ENCODE data around the gene AFAP1.

Gene AFAP1

GRCh38 chr4:7823416-7823824, 116.2 kb downstream of the AFAP1 start:
- Histone ChIP-seq H3K4me3 (ENCODE audit: low read length in 2 of 2) (no peak overlapping the region), H3K9ac (ENCODE audit: low read depth in 1 of 2, low read length in 2 of 2) (peak overlapping the region; percentile 5 to 34)

GRCh38 chr4:7822877-7823276, 116.8 kb downstream of the AFAP1 start:
- H3K27ac ChIP-seq (ENCODE audit: low read depth in 2 of 2, low read length in 2 of 2): peak overlapping the region; percentile 64 to 80
- peaks cover 16 to 39% of the 10 kb centered on the region in 2 donors for H3K4me1 ChIP-seq (ENCODE audit: control insufficient read depth in 2 of 2, insufficient read depth in 2 of 2, low read length in 2 of 2)
- no peaks in the 10 kb centered on the region for H3K9me3 ChIP-seq (ENCODE audit: control insufficient read depth in 2 of 2, low read length in 2 of 2)
- no peaks in the 10 kb centered on the region for H3K27me3 ChIP-seq (ENCODE audit: control insufficient read depth in 2 of 2, insufficient read depth in 2 of 2, low read length in 2 of 2)
- peaks cover 4 to 17% of the 10 kb centered on the region in 2 donors for H3K36me3 ChIP-seq (ENCODE audit: control insufficient read depth in 2 of 2, insufficient read depth in 2 of 2, low read length in 2 of 2)
- H3K4me3 ChIP-seq (ENCODE audit: low read length in 2 of 2): no peak overlapping the region
- peak overlapping the region in 1 of 2 donors; percentile 34 for H3K9ac ChIP-seq (ENCODE audit: low read depth in 1 of 2, low read length in 2 of 2)

More at GRCh38 chr4:7823416-7823824, 116.2 kb downstream of the AFAP1 start:
- H3K27ac ChIP-seq (ENCODE audit: low read depth in 2 of 2, low read length in 2 of 2): peak overlapping the region; percentile 64 to 80
- peaks cover 19 to 36% of the 10 kb centered on the region in 2 donors for H3K4me1 ChIP-seq (ENCODE audit: control insufficient read depth in 2 of 2, insufficient read depth in 2 of 2, low read length in 2 of 2)
- no peaks in the 10 kb centered on the region for H3K9me3 ChIP-seq (ENCODE audit: control insufficient read depth in 2 of 2, low read length in 2 of 2)
- H3K27me3 ChIP-seq (ENCODE audit: control insufficient read depth in 2 of 2, insufficient read depth in 2 of 2, low read length in 2 of 2): no peaks in the 10 kb centered on the region
- H3K36me3 ChIP-seq (ENCODE audit: control insufficient read depth in 2 of 2, insufficient read depth in 2 of 2, low read length in 2 of 2): peaks cover under 1 to 16% of the 10 kb centered on the region in 2 donors

- Histone ChIP-seq H3K9me3 (ENCODE audit: control insufficient read depth in 2 of 2, low read length in 2 of 2) (no peaks in the 10 kb centered on the region), H3K27ac (ENCODE audit: low read depth in 2 of 2, low read length in 2 of 2) (peak overlapping the region in 1 of 2 donors; percentile 0), H3K9ac (ENCODE audit: low read depth in 1 of 2, low read length in 2 of 2) (no peak overlapping the region), H3K27me3 (ENCODE audit: control insufficient read depth in 2 of 2, insufficient read depth in 2 of 2, low read length in 2 of 2) (no peaks in the 10 kb centered on the region), H3K36me3 (ENCODE audit: control insufficient read depth in 2 of 2, insufficient read depth in 2 of 2, low read length in 2 of 2) (peaks cover 4 to 15% of the 10 kb centered on the region in 2 donors), H3K4me1 (ENCODE audit: control insufficient read depth in 2 of 2, insufficient read depth in 2 of 2, low read length in 2 of 2) (peaks cover 16 to 39% of the 10 kb centered on the region in 2 donors), H3K4me3 (ENCODE audit: low read length in 2 of 2) (no peak overlapping the region)
These were observed 117.5 kb downstream of the AFAP1 start for GRCh38 chr4:7822137-7822505.

GRCh38 chr4:7821245-7822136, 118.2 kb downstream of the AFAP1 start:
- Histone ChIP-seq H3K4me3 (ENCODE audit: low read length in 2 of 2) (no peak overlapping the region), H3K4me1 (ENCODE audit: control insufficient read depth in 2 of 2, insufficient read depth in 2 of 2, low read length in 2 of 2) (peaks cover 16 to 39% of the 10 kb centered on the region in 2 donors), H3K27me3 (ENCODE audit: control insufficient read depth in 2 of 2, insufficient read depth in 2 of 2, low read length in 2 of 2) (no peaks in the 10 kb centered on the region), H3K9ac (ENCODE audit: low read depth in 1 of 2, low read length in 2 of 2) (no peak overlapping the region), H3K9me3 (ENCODE audit: control insufficient read depth in 2 of 2, low read length in 2 of 2) (no peaks in the 10 kb centered on the region), H3K36me3 (ENCODE audit: control insufficient read depth in 2 of 2, insufficient read depth in 2 of 2, low read length in 2 of 2) (peaks cover 9 to 14% of the 10 kb centered on the region in 2 donors), H3K27ac (ENCODE audit: low read depth in 2 of 2, low read length in 2 of 2) (peak overlapping the region in 1 of 2 donors; percentile 0)

- no peak overlapping the region for H3K9ac ChIP-seq (ENCODE audit: low read depth in 1 of 2, low read length in 2 of 2)
- peaks cover 14 to 20% of the 10 kb centered on the region in 2 donors for H3K36me3 ChIP-seq (ENCODE audit: control insufficient read depth in 2 of 2, insufficient read depth in 2 of 2, low read length in 2 of 2)
- H3K27ac ChIP-seq (ENCODE audit: low read depth in 2 of 2, low read length in 2 of 2): no peak overlapping the region
- H3K9me3 ChIP-seq (ENCODE audit: control insufficient read depth in 2 of 2, low read length in 2 of 2): no peaks in the 10 kb centered on the region
- no peaks in the 10 kb centered on the region for H3K27me3 ChIP-seq (ENCODE audit: control insufficient read depth in 2 of 2, insufficient read depth in 2 of 2, low read length in 2 of 2)
- H3K4me3 ChIP-seq (ENCODE audit: low read length in 2 of 2): no peak overlapping the region
- H3K4me1 ChIP-seq (ENCODE audit: control insufficient read depth in 2 of 2, insufficient read depth in 2 of 2, low read length in 2 of 2): peaks cover 16 to 39% of the 10 kb centered on the region in 2 donors
These were observed 119.4 kb downstream of the AFAP1 start for GRCh38 chr4:7820031-7820818.

- Histone ChIP-seq H3K4me3 (ENCODE audit: low read length in 2 of 2) (no peak overlapping the region), H3K36me3 (ENCODE audit: control insufficient read depth in 2 of 2, insufficient read depth in 2 of 2, low read length in 2 of 2) (peaks cover 21 to 23% of the 10 kb centered on the region in 2 donors), H3K27ac (ENCODE audit: low read depth in 2 of 2, low read length in 2 of 2) (peak overlapping the region in 1 of 2 donors; percentile 59), H3K4me1 (ENCODE audit: control insufficient read depth in 2 of 2, insufficient read depth in 2 of 2, low read length in 2 of 2) (peaks cover 16 to 37% of the 10 kb centered on the region in 2 donors), H3K27me3 (ENCODE audit: control insufficient read depth in 2 of 2, insufficient read depth in 2 of 2, low read length in 2 of 2) (no peaks in the 10 kb centered on the region), H3K9ac (ENCODE audit: low read depth in 1 of 2, low read length in 2 of 2) (no peak overlapping the region), H3K9me3 (ENCODE audit: control insufficient read depth in 2 of 2, low read length in 2 of 2) (no peaks in the 10 kb centered on the region)
These were observed 120.2 kb downstream of the AFAP1 start for GRCh38 chr4:7819446-7819845.

- Histone ChIP-seq H3K9ac (ENCODE audit: low read depth in 1 of 2, low read length in 2 of 2) (peak overlapping the region in 1 of 2 donors; percentile 13), H3K9me3 (ENCODE audit: control insufficient read depth in 2 of 2, low read length in 2 of 2) (no peaks in the 10 kb centered on the region), H3K27me3 (ENCODE audit: control insufficient read depth in 2 of 2, insufficient read depth in 2 of 2, low read length in 2 of 2) (no peaks in the 10 kb centered on the region), H3K36me3 (ENCODE audit: control insufficient read depth in 2 of 2, insufficient read depth in 2 of 2, low read length in 2 of 2) (peaks cover 24 to 25% of the 10 kb centered on the region in 2 donors), H3K4me3 (ENCODE audit: low read length in 2 of 2) (no peak overlapping the region), H3K4me1 (ENCODE audit: control insufficient read depth in 2 of 2, insufficient read depth in 2 of 2, low read length in 2 of 2) (peaks cover 10 to 28% of the 10 kb centered on the region in 2 donors), H3K27ac (ENCODE audit: low read depth in 2 of 2, low read length in 2 of 2) (peak overlapping the region; percentile 59)
These were observed 121.2 kb downstream of the AFAP1 start for GRCh38 chr4:7818399-7818911.

GRCh38 chr4:7817877-7818398, 121.7 kb downstream of the AFAP1 start:
- Histone ChIP-seq H3K9ac (ENCODE audit: low read depth in 1 of 2, low read length in 2 of 2) (no peak overlapping the region), H3K4me1 (ENCODE audit: control insufficient read depth in 2 of 2, insufficient read depth in 2 of 2, low read length in 2 of 2) (peaks cover 7 to 23% of the 10 kb centered on the region in 2 donors), H3K27me3 (ENCODE audit: control insufficient read depth in 2 of 2, insufficient read depth in 2 of 2, low read length in 2 of 2) (no peaks in the 10 kb centered on the region), H3K9me3 (ENCODE audit: control insufficient read depth in 2 of 2, low read length in 2 of 2) (no peaks in the 10 kb centered on the region), H3K4me3 (ENCODE audit: low read length in 2 of 2) (no peak overlapping the region), H3K27ac (ENCODE audit: low read depth in 2 of 2, low read length in 2 of 2) (peak overlapping the region in 1 of 2 donors; percentile 59), H3K36me3 (ENCODE audit: control insufficient read depth in 2 of 2, insufficient read depth in 2 of 2, low read length in 2 of 2) (peaks cover 25 to 28% of the 10 kb centered on the region in 2 donors)

GRCh38 chr4:7816771-7817170, 122.9 kb downstream of the AFAP1 start:
- peaks cover 13 to 28% of the 10 kb centered on the region in 2 donors for H3K4me1 ChIP-seq (ENCODE audit: control insufficient read depth in 2 of 2, insufficient read depth in 2 of 2, low read length in 2 of 2)
- no peak overlapping the region for H3K9ac ChIP-seq (ENCODE audit: low read depth in 1 of 2, low read length in 2 of 2)
- H3K36me3 ChIP-seq (ENCODE audit: control insufficient read depth in 2 of 2, insufficient read depth in 2 of 2, low read length in 2 of 2): peaks cover 25 to 31% of the 10 kb centered on the region in 2 donors
- H3K9me3 ChIP-seq (ENCODE audit: control insufficient read depth in 2 of 2, low read length in 2 of 2): no peaks in the 10 kb centered on the region
- no peaks in the 10 kb centered on the region for H3K27me3 ChIP-seq (ENCODE audit: control insufficient read depth in 2 of 2, insufficient read depth in 2 of 2, low read length in 2 of 2)
- no peak overlapping the region for H3K27ac ChIP-seq (ENCODE audit: low read depth in 2 of 2, low read length in 2 of 2)
- no peak overlapping the region for H3K4me3 ChIP-seq (ENCODE audit: low read length in 2 of 2)

Data from mucosa of rectum (tissue), 2 donors.